Erythroblast (primary cell): ENCODE results near the gene APLP1.

Experiments
- GATA1 ChIP-seq: IDR thresholded peaks from 2 replicates; pipeline ENCODE4 v1.6.1; 2011; ENCODE audit warnings: low read depth, mild to moderate bottlenecking, control low read depth, low read length, moderate library complexity
- POLR2A ChIP-seq: IDR thresholded peaks from 2 replicates; pipeline ENCODE4 v1.6.1; 2011; ENCODE audit warnings: mild to moderate bottlenecking, low read length

GRCh38 chr19:35882114-35882832 lies 13.9 kb downstream of the APLP1 start:
- TF ChIP-seq POLR2A (no peak), GATA1 (no peak)
